GM19023 (cell line): ENCODE measurements around the gene TAF1C.

Experiments used
- ATAC-seq: cut with Tn5 transposase; IDR thresholded peaks from one replicate; pipeline ENCODE4 v1.9.1; 2021; ENCODE audit warnings: mild to moderate bottlenecking, moderate library complexity; ENCODE audit not compliant: unreplicated experiment

The TAF1C gene

GRCh38 chr16:84184775-84185174 is 2.1 kb downstream of the TAF1C start:
- ATAC-seq: no peak

GRCh38 chr16:84183911-84184591 is 2.8 kb downstream of the TAF1C start:
- no peak for ATAC-seq

- no peak for ATAC-seq
These were observed 3.3 kb downstream of the TAF1C start for GRCh38 chr16:84183572-84183875.

DNA sequence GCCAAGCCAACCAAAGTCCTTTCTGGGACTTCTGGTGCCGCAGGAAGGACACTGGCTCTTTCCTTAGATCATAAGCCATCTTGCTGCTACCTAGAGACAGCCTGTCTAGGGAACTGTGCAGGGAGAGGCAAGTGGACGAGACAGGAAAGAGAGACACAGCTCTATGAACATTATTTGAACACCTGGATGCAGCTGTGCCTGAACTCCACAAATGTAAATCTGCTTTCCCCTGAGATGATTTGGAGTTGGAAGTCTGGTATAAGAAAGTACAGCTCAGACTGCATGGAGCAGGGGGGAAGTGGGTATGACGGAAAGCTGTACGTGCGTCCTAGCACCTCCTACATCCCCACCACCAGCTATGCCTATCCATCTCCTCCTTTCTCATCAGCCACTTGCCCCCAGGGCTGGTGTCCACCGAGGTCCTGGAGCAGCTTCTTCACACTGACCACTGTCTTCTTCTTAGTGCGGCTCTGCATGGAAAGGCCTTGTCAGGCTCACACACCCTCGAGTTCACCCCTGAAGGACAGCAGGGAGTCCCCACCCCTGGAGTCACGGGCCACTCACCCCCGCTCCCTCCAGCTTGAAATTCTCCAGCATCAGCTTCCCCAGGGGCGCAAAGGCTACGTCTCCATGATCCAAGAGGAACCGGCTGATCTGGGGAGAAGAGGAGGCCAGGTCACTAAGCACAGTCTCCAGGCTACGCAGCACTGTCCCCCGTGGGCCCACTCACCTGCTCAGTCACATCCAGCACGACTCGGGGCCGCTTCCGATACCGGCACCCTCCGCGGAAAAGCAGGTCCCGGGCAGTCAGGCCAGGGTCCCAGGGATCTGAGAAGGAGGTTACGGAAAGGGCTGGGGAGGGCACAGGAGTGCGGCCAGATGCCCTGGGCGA is 3.9 kb downstream of the TAF1C start:
- no peak for ATAC-seq

GRCh38 chr16:84182104-84182503 is 4.8 kb downstream of the TAF1C start:
- no peak for ATAC-seq

- ATAC-seq: no peak
These were observed 5.5 kb downstream of the TAF1C start for GRCh38 chr16:84181144-84181915.

DNA sequence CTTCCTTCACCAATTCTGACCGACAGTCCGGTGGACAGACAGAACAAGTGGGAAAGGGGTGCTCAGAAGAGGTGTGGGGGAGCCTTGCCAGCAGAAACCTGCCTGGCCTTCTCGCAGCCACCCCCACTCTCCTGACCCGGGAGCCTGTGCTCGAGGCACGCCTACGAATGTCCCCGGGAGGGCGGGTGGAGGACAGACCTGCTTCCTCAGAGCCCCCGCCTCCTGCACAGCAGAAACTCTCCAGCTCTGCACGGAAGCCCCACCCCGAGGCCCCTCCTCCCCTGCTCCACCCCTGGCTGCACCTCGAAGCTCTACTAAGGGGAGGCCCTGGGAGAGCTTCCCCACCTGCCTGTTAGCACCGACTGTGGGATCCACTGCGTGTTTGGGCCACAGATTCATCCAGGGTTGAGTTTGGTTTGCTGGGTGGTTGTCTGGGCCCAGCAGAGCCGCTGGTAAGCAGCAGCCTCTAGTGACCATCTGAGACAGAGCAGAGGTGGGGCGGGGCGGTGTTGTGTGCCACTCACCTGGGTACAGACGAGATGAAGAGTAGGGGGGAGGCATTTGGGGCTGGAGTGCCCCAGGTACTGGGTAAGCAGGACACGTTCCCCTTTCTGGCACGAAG is 6.2 kb downstream of the TAF1C start:
- no peak for ATAC-seq

GRCh38 chr16:84179612-84180320 is 7.1 kb downstream of the TAF1C start:
- no peak for ATAC-seq

GRCh38 chr16:84178892-84179611 is 7.8 kb downstream of the TAF1C start:
- no peak for ATAC-seq

DNA sequence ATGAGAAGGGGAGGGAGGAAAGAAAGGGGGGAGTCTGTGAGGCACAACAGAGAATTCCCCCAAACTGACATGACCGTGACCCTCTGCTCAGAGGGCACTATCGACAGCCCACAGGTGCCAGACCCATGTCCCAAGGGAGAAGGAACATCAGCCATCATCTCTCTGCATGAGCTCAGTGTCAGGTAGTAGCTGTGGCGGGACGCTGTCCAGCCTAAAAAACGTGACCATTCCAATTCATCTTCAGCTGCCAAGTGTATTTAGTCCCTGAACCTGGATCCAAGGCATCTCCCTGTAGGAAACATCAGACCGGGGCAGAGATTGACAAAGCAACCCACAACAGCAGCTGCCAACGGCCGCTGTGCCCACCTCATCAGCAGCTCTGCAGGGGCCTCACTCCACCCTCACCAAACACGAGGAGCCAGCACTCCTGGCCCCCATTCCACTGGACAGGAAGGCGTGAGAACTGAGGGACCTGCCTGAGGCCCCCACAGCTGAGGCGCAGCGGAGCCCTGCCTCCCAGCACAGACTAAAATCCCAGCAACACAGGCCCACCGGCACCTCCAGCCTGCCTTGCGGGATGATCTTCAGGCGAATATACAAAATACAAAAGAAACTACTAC is 8.6 kb downstream of the TAF1C start:
- no peak for ATAC-seq

DNA sequence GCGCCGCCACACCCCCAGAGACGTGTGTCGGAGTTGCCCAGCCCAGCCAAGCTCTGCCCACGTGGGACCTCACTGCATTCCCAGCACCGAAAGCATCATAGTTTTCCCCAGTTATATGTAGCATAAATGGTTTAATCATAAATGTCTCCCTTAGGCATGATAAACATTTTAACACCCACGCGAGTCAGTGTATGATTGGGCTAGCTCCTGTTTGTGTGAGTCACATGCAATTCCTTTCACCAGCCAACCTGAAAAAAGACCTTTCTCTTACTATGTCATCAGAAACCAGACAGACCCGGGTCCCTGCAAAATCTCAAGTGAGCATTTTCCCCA is 9.2 kb downstream of the TAF1C start:
- ATAC-seq: no peak

DNA sequence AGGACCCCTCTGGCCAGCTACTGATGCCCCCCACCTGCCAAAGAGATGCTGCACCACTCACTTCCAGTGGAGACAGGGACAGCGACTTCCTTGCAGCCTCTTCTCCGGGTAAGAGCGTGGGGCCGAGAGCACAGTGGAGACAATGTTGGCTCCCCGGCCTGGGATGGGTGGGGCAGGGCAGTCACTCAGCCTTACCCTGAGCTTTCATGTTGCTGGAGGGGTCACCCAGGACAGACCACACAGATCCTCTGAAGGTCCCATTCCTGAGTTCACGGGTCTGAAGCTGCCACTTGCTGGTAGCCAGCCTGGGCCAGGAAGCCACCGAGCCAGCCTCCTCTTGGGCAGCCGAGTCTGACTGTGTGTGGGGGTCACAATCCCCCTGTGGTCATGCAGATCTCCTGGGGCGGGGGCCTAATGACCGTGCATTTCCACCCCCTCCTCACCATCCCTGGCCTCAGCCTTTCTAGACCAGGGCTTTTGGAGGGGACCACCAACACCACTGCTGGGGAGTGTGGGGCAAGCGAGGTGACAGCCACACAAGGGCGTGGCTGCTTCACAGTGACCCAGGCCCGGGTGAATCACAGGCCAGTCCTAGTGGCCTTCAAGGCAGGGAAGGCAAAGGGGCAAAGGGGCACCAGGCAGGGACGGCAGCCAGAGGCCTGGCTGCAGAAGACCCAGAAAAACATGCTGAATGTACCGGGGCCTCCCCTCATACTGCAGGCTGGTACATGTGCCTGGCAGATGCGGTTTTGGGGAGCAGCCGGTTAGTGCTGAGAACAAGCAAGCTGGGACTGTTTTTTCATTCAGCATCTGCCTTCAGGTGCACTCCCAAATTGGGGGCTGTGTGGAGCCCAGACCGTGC is 10.4 kb downstream of the TAF1C start:
- ATAC-seq: no peak

GRCh38 chr16:84175350-84176081 is 11.3 kb downstream of the TAF1C start:
- ATAC-seq: peak; percentile 84

DNA sequence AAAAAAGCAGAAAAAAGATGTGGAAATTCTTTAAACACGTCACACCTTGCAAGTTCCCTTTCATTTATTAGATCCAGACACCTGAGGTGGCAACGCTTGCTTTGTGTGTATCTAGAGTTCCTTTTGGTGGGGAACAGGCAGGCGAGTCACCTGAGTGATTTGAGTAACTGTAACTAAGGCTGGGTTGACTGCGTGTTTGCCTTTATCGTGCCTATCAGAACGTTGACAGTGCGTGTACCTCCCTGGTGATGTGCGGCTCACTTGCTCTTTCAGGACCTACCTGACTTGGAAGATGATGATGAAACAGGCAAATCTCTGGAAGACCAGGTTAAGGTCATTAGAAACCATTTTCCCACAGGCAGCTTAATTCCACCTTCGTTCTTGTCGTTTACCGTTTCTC is 12.5 kb downstream of the TAF1C start:
- no peak for ATAC-seq

DNA sequence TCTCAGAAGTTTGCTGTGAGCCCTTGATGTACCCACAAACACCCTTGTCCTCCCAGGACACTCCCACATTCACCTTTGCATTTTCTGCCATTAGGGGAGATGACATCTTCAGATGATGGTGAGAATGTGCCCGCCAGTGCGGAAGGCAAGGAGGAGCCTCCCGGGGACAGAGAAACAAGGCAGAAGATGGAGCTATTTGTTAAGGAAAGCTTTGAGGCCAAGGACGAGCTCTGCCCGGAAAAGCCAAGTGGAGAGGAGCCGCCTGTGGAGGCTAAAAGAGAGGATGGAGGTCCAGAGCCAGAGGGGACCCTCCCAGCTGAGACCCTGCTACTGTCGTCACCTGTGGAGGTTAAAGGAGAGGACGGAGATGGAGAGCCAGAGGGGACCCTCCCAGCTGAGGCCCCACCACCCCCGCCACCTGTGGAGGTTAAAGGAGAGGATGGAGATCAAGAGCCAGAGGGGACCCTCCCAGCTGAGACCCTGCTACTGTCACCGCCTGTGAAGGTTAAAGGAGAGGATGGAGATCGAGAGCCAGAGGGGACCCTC is 17.0 kb downstream of the TAF1C start:
- ATAC-seq: no peak

GRCh38 chr16:84166796-84167695 is 19.8 kb downstream of the TAF1C start:
- ATAC-seq: no peak

- no peak for ATAC-seq
These were observed 21.1 kb downstream of the TAF1C start for GRCh38 chr16:84165746-84166145.
